Endometrial microvascular endothelial cells (primary cell): Measurements from ENCODE around the gene AHNAK2. TPM values are rescaled to one million over a fixed set of nuclear protein-coding genes. Genes with fewer than 3 reads are reported as not detected.

Experiments
- in situ Hi-C: cut with HindIII; loops from 2 replicates; pipeline ENCODE4 v1.10.0; 2017; ENCODE audit warnings: low sequenced_read_pairs, low pct_unique_long_range_greater_than_20kb; ENCODE audit errors: inconsistent ontology term
- total RNA-seq: library from RNA; depleted of rRNA; stranded (reverse); fragments of >200 nt; gene quantifications from one replicate; pipeline ENCODE4 v1.2.3, GENCODE V29; 2015; ENCODE audit errors: inconsistent ontology term

Gene AHNAK2
- total RNA-seq, 1 donor from 2014 or later = 41.5 TPM

- in situ Hi-C loops = no loop called here
Observed at GRCh38 chr14:104991896-104992230, 13.7 kb upstream of the AHNAK2 start.

GRCh38 chr14:104989951-104990303, 11.8 kb upstream of the AHNAK2 start:
- in situ Hi-C loops = no loop called here

- in situ Hi-C loops = no loop called here
Observed at GRCh38 chr14:104989236-104989950, 11.2 kb upstream of the AHNAK2 start.

- in situ Hi-C loops = no loop called here
Observed at GRCh38 chr14:104986487-104987164, 8.5 kb upstream of the AHNAK2 start.

- in situ Hi-C loops = no loop called here
Observed at GRCh38 chr14:104985675-104986486, 7.7 kb upstream of the AHNAK2 start, which contains the start of gene CLBA1. TSS of gene CLBA1 (plus strand) at chr14:104985788. CDS start at chr14:104986432, 644 bp downstream.

GRCh38 chr14:104984056-104984894, 6.1 kb upstream of the AHNAK2 start:
- in situ Hi-C loops = no loop called here

GRCh38 chr14:104983231-104983721, 5.1 kb upstream of the AHNAK2 start:
- in situ Hi-C loops = no loop called here

GRCh38 chr14:104982548-104983230, 4.5 kb upstream of the AHNAK2 start:
- in situ Hi-C loops = no loop called here

GRCh38 chr14:104981699-104982541, 3.7 kb upstream of the AHNAK2 start:
- in situ Hi-C loops = no loop called here

GRCh38 chr14:104980611-104981531, 2.7 kb upstream of the AHNAK2 start:
- in situ Hi-C loops = no loop called here

GRCh38 chr14:104979758-104980610, 1.8 kb upstream of the AHNAK2 start:
- in situ Hi-C loops = no loop called here

GRCh38 chr14:104978746-104979691, 845 bp upstream of the AHNAK2 start:
- in situ Hi-C loops = no loop called here

GRCh38 chr14:104977008-104977680, 1.0 kb downstream of the AHNAK2 start:
- in situ Hi-C loops = no loop called here
